GM21529 (cell line): ENCODE results near the gene TAF4.
"Not testable (repeated sequence)": the region's sequence is repeated elsewhere in the genome, so short reads cannot be mapped to it uniquely, and the experiment has no call there.

ENCODE experiments used
- ATAC-seq: cut with Tn5 transposase; IDR thresholded peaks from one replicate; pipeline ENCODE4 v1.9.1; 2021; ENCODE audit not compliant: unreplicated experiment

Gene TAF4

DNA sequence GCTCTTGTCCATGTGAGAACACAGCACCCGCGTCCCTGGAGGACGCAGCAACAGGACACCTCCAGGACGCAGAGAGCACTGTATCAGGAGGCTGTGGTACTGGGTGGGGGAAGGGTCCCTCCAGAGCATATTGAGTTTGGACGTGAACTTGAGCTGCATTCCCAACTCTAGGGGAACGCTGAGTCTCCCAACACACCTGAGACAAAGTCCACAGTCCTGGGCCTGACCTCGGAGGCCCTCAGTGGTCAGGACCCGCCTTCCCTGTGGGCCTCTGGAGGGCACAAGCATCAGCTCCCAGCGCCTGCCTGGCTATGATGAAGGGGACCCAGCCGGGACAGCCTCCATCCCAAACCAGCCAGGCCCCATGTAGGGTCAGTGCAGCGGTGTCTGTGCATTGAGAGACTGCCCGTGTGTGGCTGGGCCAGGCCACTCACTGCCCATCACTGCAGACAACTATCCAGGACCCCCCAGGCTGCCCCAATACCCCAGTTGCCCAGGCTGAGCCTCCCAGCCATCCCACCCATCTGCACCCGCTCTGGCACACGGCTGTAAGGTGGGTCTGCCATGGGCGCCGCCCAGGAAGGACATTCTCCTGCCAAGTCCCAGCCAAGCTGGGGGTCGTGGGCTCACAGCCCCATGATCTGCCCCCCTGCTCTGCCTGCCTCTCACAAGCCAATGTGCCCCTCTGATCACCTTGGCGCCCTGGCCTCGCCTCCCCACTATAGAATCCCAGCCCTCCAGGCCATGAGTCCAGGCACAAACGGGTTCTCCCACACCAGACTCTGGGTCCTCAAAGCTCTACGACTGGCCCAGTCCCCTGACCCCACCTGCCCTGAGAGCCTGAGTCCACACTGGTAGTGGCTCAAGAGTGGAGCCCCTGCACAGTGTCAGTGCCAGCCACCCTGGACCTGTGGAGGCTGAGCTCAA lies 115.7 kb downstream of the TAF4 start:
- no peak for ATAC-seq

DNA sequence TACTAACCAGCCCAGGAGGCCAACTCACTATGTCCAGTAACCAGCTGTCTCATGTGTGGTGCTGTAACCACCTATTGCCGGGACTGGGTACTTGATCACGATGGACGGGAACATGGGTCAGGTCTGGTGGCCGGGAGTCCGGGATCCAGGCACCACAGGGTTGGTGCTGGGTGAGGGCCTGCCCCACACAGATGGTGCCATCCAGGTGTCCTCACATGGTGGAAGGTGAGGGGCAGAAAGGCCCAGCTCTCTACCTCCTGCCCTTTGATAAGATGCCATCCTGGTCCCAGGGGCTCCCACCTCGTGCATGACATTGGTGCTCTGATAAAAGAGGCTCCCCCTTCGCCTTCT lies 116.3 kb downstream of the TAF4 start:
- ATAC-seq, result no peak

DNA sequence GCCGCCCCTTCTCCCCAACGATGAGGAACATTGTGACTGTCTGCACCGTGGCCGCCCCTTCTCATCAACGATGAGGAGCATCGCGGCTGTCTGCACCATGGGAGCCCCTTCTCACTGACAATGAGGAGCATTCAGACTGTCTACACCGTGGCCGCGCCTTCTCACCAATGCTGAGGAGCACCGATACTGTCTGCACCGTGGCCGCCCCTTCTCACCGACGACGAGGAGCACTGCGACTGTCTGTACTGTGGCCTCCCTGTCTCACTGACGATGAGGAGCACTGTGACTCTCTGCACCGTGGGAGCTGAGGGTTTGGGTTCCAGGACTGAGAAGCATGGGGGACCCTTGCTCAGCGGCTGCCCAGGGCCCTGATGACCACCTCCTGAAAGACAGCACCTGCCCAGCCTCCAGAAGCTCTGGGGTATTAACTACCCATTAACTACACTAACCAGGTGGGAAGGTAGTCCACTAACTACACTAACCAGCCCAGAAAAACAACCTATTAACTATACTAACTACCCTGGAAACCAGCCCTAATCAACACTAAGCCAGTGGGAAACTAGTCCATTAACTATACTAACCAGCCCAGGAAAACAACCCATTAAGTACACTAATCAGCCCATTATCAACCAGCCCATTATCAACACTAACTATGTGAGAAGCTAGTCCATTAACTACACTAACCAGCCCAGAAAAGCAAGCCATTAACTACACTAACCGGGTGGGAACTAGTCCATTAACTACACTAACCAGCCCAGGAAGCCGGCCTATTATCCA lies 116.9 kb downstream of the TAF4 start:
- ATAC-seq, result no peak

DNA sequence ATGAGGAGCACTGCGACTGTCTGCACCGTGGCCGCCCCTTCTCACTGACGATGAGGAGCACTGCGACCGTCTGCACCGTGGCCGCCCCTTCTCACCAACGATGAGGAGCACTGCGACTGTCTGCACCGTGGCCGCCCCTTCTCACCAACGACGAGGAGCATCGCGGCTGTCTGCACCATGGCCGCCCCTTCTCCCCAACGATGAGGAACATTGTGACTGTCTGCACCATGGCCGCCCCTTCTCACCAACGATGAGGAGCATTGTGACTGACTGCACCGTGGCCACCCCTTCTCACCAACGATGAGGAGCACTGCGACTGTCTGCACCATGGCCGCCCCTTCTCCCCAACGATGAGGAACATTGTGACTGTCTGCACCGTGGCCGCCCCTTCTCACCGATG lies 117.6 kb downstream of the TAF4 start:
- not testable (repeated sequence) for ATAC-seq

DNA sequence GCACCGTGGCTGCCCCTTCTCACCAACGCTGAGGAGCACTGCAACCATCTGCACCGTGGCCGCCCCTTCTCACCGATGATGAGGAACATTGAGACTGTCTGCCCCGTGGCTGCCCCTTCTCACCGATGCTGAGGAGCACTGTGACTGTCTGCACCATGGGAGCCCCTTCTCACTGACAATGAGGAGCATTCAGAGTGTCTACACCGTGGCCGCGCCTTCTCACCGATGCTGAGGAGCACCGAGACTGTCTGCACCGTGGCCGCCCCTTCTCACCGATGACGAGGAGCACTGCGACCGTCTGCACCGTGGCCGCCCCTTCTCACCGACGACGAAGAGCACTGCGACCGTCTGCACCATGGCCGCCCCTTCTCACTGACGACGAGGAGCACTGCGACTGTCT lies 120.2 kb downstream of the TAF4 start:
- not testable (repeated sequence) for ATAC-seq

DNA sequence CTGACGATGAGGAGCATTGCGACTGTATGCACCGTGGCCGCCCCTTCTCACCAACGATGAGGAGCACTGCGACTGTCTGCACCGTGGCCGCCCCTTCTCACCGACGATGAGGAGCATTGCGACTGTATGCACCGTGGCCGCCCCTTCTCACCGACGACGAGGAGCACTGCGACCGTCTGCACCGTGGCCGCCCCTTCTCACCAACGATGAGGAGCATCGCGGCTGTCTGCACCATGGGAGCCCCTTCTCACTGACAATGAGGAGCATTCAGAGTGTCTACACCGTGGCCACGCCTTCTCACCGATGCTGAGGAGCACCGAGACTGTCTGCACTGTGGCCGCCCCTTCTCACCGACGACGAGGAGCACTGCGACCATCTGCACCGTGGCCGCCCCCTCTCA lies 120.7 kb downstream of the TAF4 start:
- not testable (repeated sequence) for ATAC-seq

DNA sequence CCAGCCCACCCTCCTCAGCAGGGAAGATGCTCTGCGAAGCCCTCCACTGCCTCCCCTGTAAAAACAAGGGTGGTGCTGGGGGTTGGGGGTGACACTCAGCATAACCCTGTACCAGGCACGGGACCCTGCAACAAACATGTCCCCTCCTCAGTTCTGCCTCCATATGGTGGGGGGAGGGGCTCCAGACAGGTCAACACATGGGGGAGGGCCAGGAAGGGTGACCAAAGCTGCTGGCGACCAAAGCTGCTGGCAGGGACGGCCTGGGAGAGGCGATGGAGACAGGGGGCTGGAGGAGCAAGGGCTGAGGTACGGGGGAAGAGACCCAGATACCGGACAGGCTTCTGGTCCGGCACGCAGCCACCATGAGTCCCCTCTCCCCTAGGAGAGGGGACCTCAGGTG lies 123.2 kb downstream of the TAF4 start:
- ATAC-seq, result no peak

DNA sequence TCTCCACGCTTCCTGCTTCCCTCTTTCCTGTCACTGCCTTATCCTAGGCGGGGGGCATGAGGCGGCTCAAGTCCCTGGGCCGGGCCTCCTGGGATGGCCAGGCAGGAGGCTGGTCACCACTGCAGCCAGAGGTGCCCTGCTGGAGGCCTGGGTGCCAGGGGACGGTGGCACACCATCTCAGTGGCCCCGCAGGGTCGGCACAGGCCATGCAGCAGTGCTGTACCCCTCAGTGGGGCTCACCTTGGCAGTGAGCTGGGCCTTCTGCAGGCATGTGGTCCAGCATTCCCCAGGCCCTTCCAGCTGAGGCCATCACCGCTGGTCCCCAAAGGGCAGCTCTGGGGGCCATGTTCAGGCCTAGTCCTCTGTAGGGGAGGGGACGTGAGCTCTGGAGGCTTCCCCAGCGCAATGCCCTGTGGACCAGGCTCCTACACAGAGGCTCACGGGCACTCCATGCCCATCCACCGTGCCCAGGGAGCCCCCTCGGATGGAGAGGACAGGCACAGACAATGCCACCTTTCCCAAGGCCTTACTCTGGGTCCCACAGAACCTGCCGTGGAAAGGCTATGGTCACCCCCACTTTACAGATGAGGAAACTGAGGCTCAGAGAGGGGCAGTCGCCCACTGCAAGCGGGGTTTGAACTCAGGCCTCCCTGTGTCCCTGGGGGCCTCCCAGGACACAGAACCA lies 123.8 kb downstream of the TAF4 start:
- no peak for ATAC-seq

DNA sequence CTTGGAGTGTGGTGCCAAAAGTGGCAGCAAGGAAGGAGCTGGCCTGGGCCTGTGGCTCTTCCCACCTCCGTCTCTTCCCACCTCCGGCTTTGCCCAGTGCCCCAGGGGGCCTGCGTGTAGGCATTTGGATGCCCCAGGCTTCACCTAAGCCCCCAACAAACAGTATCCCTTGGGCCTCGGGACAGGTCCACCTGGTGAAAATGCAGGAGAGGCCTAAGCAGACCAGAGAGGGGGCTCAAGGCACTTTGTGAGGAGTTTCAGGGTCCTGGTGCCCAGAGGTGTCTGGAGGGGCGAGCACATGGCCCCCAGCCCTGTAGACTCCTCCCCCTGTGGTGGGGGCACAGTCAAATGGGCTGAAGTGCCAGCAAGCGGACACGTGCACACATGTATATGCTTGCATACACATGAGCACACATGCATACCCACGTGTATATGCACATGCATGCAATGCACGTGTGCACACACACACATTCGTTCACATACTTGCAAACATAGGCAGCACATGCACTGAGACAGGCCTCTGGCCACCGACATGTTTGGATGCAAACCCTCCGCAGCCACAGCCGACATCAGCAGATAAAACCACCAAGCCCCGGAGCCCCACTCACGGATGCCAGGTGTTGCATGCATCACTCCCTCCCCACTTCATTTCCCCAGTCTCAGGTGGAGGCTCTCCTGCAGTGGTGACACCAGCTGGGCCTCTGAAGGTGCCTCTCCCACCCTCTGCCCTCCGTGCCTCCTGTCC lies 124.5 kb downstream of the TAF4 start:
- ATAC-seq, result no peak

DNA sequence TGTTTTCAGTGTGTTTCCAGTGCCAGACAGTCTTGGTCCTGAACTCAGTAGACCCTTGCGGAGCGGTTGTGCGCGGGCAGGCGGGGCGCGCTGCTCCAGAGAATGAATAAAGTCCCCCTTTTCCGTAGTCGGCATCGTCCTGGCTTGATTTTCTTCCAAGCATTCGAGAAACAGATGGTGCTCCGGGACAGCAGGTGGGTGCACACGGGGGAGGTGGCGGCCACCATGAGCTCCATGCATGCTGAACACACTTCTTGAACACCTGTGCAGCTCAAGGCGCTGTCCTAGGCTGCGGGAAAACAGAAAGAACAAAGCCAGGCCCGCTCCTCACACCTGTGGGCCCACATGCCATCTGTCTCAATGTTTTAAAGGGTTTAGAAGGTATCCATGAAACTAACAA lies 125.2 kb downstream of the TAF4 start:
- ATAC-seq, result no peak

DNA sequence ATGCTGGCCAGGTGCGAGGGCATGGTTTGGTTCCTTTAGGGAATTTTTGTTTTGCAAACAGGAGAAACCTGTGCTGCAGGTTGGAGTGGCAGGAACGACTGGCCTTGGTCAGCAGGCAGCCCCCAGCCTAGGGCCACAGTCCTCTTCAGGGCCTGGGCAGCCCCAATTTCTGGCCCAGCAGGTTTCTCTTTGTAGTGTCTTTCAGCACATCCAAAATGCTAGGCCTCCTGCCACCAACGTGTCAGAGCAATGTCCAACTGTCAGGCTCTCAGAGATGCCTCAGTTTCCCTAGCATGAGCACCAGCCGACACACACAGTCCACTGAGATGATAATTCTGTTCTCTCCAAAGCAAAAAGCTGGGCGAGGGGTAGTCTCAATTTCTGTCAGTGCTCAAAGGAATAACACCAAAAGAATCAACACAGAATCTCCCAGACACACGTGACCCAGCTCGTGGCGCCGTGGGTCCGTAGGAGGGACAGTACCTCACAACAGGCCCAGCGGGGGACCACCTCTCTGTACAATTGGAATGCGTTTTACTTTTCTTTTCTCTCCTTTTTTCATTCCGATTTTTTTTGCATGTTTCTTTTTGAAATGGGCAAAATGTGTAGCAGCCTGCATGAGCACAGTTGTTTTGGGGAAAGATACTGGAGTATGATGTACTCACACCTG lies 125.9 kb downstream of the TAF4 start:
- no peak for ATAC-seq

DNA sequence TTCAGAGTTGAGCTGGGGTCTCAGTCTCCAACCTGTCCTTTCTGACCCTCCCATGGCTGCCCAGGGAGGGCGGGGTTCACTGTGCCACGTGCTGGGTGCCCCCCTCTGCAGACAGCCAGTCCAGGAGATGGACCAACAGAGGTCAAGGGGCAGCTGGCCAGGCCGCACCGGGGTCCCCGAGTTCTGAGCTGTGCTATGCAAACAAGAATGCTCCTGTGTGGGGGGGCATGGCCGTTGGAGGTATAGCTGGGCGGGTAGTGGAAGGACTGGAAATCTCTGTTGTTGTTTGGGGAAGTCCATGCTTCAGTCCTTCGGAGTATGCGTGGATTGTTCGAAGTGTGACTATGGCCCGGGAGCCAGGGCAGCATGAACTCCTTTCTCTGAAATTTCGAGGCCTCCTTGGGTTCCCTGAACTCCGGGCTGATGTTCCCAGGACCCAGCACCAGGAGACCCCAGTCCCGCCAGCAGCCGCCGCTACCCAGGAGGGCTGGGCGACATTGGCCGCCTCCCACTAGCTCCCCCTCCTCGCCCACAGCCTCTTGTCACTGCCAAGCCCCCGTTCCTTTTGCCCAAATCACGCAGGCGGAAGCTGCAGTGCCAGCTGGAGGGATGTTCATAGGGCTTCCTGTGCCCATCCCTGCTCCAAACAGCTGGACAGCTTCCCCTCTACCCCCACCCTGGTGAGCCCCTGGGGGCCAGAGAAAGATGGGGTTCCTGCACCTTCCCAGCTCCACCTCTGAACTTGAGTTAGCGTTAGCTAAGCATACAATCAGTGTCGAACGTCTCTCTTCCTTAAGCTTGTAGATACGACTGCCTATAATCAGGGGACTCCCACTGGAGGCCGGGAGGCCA lies 126.6 kb downstream of the TAF4 start:
- ATAC-seq, result no peak

DNA sequence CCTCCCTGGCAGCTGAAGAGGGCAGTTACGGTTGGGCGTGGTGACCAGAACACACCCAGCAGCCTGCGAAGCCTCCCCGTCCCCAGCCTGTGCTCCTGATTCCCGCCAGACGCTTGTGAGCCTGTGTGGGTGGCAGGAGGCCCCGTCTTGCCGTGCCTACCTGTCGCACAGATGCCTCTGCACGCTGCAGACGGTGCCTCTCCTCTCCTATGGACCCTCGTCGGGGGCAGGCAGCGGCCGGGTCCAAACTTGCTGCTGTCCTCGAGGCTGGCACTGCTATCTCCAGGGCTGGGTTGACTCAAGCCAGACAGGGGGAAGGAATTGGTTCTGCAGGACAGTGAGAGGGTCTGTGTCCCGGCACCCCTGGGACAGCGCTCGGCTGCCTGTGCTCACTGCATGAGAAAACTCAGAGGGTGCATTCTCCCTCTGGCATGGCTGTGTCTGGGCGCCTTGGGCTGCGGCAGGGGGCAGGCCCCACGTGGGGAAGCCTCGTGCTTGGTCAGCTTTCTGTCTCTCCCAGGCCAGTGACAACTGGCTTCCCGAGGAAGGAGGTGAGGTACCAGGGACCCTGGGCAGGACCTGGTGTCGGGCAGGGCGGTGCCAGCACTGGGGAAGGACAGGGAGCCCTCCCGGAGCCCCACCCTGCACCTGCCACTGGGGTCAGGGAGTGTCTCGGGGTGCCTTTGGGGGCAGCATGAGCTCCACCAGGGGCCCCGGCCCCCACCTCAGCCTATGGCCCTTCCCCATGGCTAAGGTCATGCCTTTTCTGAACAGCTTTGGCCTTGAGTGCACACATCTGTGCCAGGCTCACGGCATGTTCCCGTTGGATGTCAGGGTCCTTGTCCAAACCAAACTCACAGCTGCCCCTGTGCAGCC lies 127.5 kb downstream of the TAF4 start:
- no peak for ATAC-seq

DNA sequence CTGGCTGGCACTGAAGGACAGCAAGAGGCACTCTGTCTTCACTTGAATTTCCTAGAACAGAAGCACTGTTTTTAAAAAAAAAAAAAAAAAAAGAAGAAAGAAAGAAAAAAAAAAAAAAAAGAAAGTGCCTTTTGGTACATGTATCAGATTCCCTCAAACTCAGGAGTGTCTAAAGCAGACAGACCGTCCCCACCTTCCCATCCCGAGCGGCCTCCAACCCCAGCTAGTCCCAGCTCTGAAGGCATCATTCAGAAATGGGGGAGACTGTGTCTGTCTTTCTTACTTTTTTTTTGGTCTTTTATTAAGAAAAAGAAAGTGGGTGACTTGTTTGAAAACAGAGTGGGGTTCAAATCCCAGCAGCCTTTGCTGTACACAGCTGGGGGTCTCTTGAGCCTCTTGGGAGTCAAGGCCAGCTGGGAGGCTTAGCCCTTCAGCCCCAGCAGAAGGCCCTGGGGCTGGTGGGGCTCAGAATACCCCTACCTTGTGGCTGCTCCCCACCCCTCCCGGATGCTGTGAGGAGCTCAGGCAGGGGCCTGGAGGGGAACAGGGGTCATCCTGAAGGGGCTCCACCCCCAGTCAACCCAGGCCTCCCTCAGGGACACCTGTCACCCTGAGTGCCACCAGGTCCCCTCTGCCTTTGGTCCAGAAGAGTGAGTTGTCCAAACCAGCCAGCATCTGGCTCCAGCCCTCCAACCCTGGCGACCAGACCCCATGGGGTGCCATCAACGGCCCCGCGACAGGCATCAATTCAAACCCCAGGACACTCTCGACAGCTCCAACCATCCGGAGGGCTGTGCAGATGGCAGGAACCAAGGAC lies 128.3 kb downstream of the TAF4 start:
- ATAC-seq, result no peak

DNA sequence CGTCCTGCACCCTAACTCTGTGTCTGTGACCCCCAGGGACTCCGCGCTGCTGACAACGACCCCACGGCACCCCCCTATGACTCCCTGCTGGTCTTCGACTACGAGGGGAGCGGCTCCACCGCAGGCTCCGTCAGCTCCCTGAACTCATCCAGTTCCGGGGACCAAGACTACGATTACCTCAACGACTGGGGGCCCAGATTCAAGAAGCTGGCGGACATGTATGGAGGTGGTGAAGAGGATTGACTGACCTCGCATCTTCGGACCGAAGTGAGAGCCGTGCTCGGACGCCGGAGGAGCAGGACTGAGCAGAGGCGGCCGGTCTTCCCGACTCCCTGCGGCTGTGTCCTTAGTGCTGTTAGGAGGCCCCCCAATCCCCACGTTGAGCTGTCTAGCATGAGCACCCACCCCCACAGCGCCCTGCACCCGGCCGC lies 129.0 kb downstream of the TAF4 start:
- no peak for ATAC-seq

DNA sequence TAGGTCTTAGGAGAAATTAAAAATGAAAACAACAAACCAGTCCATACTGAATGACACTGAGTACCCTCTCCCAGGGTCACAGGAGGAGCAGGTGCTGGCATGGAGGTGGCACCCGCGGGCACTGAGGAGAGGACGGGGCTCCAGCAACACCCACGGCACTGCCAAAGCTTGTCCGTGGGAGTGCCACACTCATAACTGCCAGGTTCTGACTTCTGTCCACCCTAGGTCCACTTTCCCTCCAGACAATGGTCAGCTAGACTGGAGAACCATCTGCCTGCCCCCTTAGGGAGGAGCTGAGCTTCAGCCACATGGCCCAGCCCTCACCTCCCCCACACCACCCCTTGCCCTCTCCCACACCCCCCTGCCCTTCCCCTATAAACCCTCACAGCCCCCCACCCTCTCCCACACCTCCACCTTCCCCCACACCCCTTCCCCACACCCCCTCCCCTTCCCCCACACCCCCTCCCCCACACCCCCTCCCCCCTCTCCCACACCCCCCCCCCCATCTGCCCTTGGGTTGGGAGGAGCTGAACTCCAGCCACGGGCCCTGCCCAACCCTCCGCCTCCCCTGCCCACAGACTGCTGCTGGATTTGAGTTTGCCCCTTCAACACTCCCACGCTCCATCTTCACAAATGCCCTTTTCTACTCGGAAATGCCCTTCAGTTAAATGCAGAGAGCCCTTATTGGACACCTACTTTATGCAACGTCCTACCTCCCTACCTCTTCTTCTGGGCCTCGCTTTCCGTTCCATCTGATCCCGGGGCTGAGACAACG lies 129.6 kb downstream of the TAF4 start:
- ATAC-seq, result no peak
